ENCODE measurements around the gene LARGE2. TPM values are rescaled to one million over a fixed set of nuclear protein-coding genes. Genes with fewer than 3 reads are reported as not detected.

The LARGE2 gene
- total RNA-seq = 1 to 10 TPM in 1 of 2 experiments, under 1 TPM in 1; 0.75 to 1.1 TPM

- Mint-ChIP-seq H3K27me3 (peaks cover 10% of the 10 kb centered on the region), H3K4me3 (peak within 1 kb of the TSS; percentile 61), H3K9me3 (ENCODE audit: low read depth) (no peaks in the 10 kb centered on the region), H3K4me1 (peaks cover 17% of the 10 kb centered on the region), H3K27ac (no peak within 1 kb of the TSS), H3K36me3 (ENCODE audit: low read depth) (no peaks in the 10 kb centered on the region)
- no peak for ATAC-seq
- intact Hi-C loops (cut with DNase I, micrococcal nuclease) = no loop called here
- DNase-seq = no peak
- POLR2A ChIA-PET = no interaction called here
- CTCF ChIA-PET = interaction anchor here (0.6 kb wide), 1 partner anchor 83 kb away, joined by 3 read pairs; no protein-coding TSS in a partner anchor
Observed at GRCh38 chr11:45922425-45923082, at the start of gene LARGE2. Gene LARGE2 (plus strand): TSS chr11:45922656. CDS start chr11:45922883, 227 bp downstream.

DNA sequence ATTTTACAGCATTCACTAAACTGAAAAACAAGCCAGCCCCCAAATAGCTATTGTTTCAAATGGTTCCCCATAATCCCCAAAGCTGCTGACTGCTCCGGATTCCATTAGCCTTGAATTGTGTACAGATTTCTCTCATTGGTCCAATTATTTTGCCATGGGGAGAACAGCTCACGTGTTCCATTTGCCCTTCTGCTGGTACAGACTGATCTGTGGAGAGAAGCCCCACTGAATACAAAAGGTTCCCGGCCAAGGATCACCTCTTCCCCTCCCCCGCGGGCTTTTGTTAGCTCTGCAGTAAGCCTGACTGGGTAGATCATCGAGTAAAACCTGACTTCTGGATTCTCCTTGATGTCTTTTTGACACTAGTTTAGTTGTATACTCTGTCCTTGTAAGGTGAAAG, 46.1 kb upstream of the LARGE2 start:
- intact Hi-C loops (cut with DNase I, micrococcal nuclease) = loop anchor here (10.0 kb wide), 2 partner anchors 128 to 438 kb away; no protein-coding TSS in a partner anchor
- POLR2A ChIA-PET = no interaction called here
- Mint-ChIP-seq H3K27ac (no peak overlapping the region), H3K27me3 (no peaks in the 10 kb centered on the region), H3K9me3 (ENCODE audit: low read depth) (no peaks in the 10 kb centered on the region), H3K4me3 (no peak overlapping the region), H3K4me1 (no peaks in the 10 kb centered on the region), H3K36me3 (ENCODE audit: low read depth) (peaks cover 35% of the 10 kb centered on the region)
- ATAC-seq (no peak), DNase-seq (no peak)
- CTCF ChIA-PET = interaction anchor here (0.6 to 1.4 kb wide), 3 partner anchors 9 to 136 kb away, joined by 3 read pairs; no protein-coding TSS in a partner anchor

DNA sequence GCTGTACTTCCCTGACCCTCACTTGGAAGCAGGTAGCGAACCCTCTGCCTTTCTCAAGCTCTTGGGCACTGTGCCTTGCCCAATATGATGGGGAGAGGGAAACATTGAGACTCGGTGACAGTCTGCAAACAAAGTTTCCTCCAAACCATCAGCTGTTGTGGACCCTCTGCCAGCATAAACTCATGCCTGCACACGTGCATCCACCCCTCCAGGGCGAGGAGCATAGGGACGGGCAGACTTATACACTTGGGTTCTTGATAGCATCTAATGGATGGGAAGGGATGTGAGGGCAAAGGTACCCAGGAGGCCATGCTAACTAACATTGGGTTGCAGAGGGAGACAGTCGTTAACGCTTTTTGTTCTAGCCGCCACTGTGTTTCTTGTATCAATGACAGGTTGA, 45.2 kb upstream of the LARGE2 start:
- Mint-ChIP-seq H3K27ac (no peak overlapping the region), H3K9me3 (ENCODE audit: low read depth) (no peaks in the 10 kb centered on the region), H3K4me1 (no peaks in the 10 kb centered on the region), H3K4me3 (no peak overlapping the region), H3K27me3 (no peaks in the 10 kb centered on the region), H3K36me3 (ENCODE audit: low read depth) (peaks cover 36% of the 10 kb centered on the region)
- intact Hi-C loops (cut with DNase I, micrococcal nuclease) = loop anchor here (10.0 kb wide), 2 partner anchors 128 to 438 kb away; no protein-coding TSS in a partner anchor
- ChIA-PET POLR2A (no interaction called here), CTCF (interaction anchor here (0.6 to 1.4 kb wide), 3 partner anchors 47 to 87 kb away, joined by 3 read pairs; no protein-coding TSS in a partner anchor)
- ATAC-seq (no peak), DNase-seq (no peak)

- no peak overlapping the region for H3K4me3 Mint-ChIP-seq
- H3K9me3 Mint-ChIP-seq (ENCODE audit: low read depth) = no peaks in the 10 kb centered on the region
- DNase-seq (no peak), ATAC-seq (no peak)
- H3K36me3 Mint-ChIP-seq (ENCODE audit: low read depth) = peaks cover 37% of the 10 kb centered on the region
- no peaks in the 10 kb centered on the region for H3K27me3 Mint-ChIP-seq
- intact Hi-C loops (cut with DNase I, micrococcal nuclease) = loop anchor here (10.0 kb wide), 2 partner anchors 127 to 437 kb away; no protein-coding TSS in a partner anchor
- CTCF ChIA-PET = interaction anchor here (0.7 kb wide), 1 partner anchor 47 kb away, joined by 3 read pairs; no protein-coding TSS in a partner anchor
- POLR2A ChIA-PET = no interaction called here
- H3K27ac Mint-ChIP-seq = no peak overlapping the region
- no peaks in the 10 kb centered on the region for H3K4me1 Mint-ChIP-seq
Observed at GRCh38 chr11:45877845-45878244, 44.6 kb upstream of the LARGE2 start.

DNA sequence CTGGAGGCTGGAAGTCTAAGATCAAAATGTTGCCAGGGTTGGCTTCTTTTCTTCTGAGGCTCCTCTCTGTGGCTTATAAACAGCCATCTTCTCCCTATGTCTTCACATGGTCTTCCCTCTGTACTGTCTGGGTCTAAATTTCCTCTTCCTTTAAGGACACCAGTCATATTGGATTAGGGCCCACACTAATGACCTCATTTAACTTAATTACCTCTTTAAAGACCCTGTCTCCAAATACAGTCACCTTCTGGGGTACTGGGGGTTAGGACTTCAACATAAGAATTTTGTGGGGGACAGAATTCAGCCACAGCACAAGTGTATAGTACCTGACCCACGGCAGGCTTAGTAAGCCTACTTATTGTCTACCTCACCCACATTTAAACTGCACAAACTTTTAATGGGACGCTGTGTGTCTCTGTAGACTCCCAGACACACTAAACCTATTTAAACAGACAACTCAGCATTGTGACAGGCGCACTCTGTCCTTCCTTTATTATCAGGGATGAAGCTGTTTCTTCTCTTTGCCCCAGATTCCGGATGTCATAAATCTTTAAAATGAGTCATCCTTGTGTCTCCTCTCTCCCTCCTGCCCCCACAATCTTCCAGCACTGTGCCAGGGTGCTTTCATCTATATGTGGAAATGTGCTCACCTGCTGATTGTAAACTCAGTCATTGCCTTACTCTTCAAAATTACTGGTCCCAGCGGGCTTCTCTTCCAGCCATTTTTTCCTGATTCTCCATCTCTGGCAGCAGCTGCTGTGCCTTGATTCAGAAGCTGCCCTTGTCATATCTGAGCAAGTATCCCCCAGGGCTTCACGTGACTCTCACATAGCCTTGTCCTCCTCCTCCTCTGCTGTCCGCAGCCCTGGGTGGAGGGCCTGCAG, 42.4 kb upstream of the LARGE2 start:
- no peak for ATAC-seq
- peaks cover 3% of the 10 kb centered on the region for H3K27me3 Mint-ChIP-seq
- ChIA-PET CTCF (no interaction called here), POLR2A (no interaction called here)
- H3K27ac Mint-ChIP-seq = no peak overlapping the region
- H3K9me3 Mint-ChIP-seq (ENCODE audit: low read depth) = no peaks in the 10 kb centered on the region
- intact Hi-C loops (cut with DNase I, micrococcal nuclease) = loop anchor here (10.0 kb wide), 2 partner anchors 125 to 435 kb away; no protein-coding TSS in a partner anchor
- H3K4me1 Mint-ChIP-seq = peaks cover 5% of the 10 kb centered on the region
- peaks cover 36% of the 10 kb centered on the region for H3K36me3 Mint-ChIP-seq (ENCODE audit: low read depth)
- H3K4me3 Mint-ChIP-seq = no peak overlapping the region
- no peak for DNase-seq

GRCh38 chr11:45880772-45881570, 41.5 kb upstream of the LARGE2 start:
- H3K9me3 Mint-ChIP-seq (ENCODE audit: low read depth) = no peaks in the 10 kb centered on the region
- H3K27ac Mint-ChIP-seq = no peak overlapping the region
- no peak for DNase-seq
- peaks cover 8% of the 10 kb centered on the region for H3K4me1 Mint-ChIP-seq
- intact Hi-C loops (cut with DNase I, micrococcal nuclease) = no loop called here
- H3K4me3 Mint-ChIP-seq = no peak overlapping the region
- peaks cover 3% of the 10 kb centered on the region for H3K27me3 Mint-ChIP-seq
- H3K36me3 Mint-ChIP-seq (ENCODE audit: low read depth) = peaks cover 32% of the 10 kb centered on the region
- no peak for ATAC-seq
- ChIA-PET POLR2A (no interaction called here), CTCF (interaction anchor here (0.6 kb wide), 1 partner anchor 12 kb away, joined by 4 read pairs; no protein-coding TSS in a partner anchor)

GRCh38 chr11:45881708-45882368, 40.6 kb upstream of the LARGE2 start:
- Mint-ChIP-seq H3K27me3 (peaks cover 3% of the 10 kb centered on the region), H3K27ac (no peak overlapping the region), H3K4me3 (no peak overlapping the region), H3K9me3 (ENCODE audit: low read depth) (no peaks in the 10 kb centered on the region), H3K4me1 (peaks cover 8% of the 10 kb centered on the region), H3K36me3 (ENCODE audit: low read depth) (peaks cover 28% of the 10 kb centered on the region)
- ATAC-seq = no peak
- CTCF ChIA-PET = no interaction called here
- POLR2A ChIA-PET = no interaction called here
- no peak for DNase-seq
- intact Hi-C loops (cut with DNase I, micrococcal nuclease) = no loop called here

DNA sequence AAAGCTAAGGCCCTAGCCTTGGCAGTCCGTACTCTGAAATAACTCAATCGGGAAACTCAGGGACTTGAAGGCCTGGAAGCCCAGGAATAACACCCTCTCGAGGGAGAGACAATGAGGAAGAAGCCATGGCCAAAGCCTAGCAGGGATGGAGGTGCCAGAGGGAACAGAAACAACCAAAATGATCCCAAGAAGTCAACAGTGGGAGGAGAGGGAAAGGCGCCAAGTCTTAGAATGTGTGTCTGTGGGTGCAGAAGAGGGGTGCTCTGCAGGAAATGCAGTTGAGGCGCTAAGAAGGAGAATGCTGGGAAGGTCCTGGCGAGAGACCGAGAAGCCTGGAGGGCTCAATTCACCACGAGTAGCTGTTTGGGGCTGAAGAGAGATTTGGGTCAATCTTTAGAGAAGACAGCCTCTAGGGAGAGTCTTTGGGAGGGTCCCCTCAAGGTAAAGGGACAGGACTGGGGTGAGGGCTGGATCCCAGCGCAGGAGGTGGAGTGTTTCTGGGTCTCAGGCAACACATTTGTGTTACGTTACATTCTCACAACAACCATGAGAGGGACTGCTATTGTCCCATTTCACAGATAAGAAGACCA, 37.8 kb upstream of the LARGE2 start:
- H3K27me3 Mint-ChIP-seq = peaks cover 3% of the 10 kb centered on the region
- CTCF ChIA-PET = no interaction called here
- POLR2A ChIA-PET = no interaction called here
- no peaks in the 10 kb centered on the region for H3K9me3 Mint-ChIP-seq (ENCODE audit: low read depth)
- no peak for DNase-seq
- H3K27ac Mint-ChIP-seq = no peak overlapping the region
- H3K4me3 Mint-ChIP-seq = peak overlapping the region; percentile 66
- H3K36me3 Mint-ChIP-seq (ENCODE audit: low read depth) = peaks cover 20% of the 10 kb centered on the region
- ATAC-seq = no peak
- peaks cover 8% of the 10 kb centered on the region for H3K4me1 Mint-ChIP-seq
- intact Hi-C loops (cut with DNase I, micrococcal nuclease) = loop anchor here in 1 of 2 experiments (1.0 kb wide), 4 partner anchors 15 to 79 kb away; partner anchors contain the start of genes CRY2 and SLC35C1

GRCh38 chr11:45885274-45885920, 37.1 kb upstream of the LARGE2 start, which contains the start of gene MAPK8IP1:
Gene MAPK8IP1 (plus strand): TSS chr11:45885651. CDS start chr11:45885821, 170 bp downstream.
- intact Hi-C loops (cut with DNase I, micrococcal nuclease) = loop anchor here in 1 of 2 experiments (1.0 kb wide), 4 partner anchors 14 to 80 kb away; partner anchors contain the start of genes CRY2 and SLC35C1
- peaks cover 8% of the 10 kb centered on the region for H3K4me1 Mint-ChIP-seq
- CTCF ChIA-PET = no interaction called here
- H3K4me3 Mint-ChIP-seq = peak within 1 kb of the TSS; percentile 66
- DNase-seq (peak; percentile 68), ATAC-seq (peak; percentile 89)
- H3K9me3 Mint-ChIP-seq (ENCODE audit: low read depth) = no peaks in the 10 kb centered on the region
- H3K36me3 Mint-ChIP-seq (ENCODE audit: low read depth) = peaks cover 14% of the 10 kb centered on the region
- peaks cover 3% of the 10 kb centered on the region for H3K27me3 Mint-ChIP-seq
- POLR2A ChIA-PET = no interaction called here
- no peak within 1 kb of the TSS for H3K27ac Mint-ChIP-seq
